Keratinocyte (primary cell): Measurements from ENCODE around the gene MYPN.
"Not testable (repeated sequence)": the region's sequence is repeated elsewhere in the genome, so short reads cannot be mapped to it uniquely, and the experiment has no call there.

ENCODE experiments used
- EZH2 ChIP-seq: IDR thresholded peaks from one replicate; pipeline ENCODE4 v1.6.1; 2012; ENCODE audit warnings: inconsistent platforms, mild to moderate bottlenecking, low read length, moderate library complexity
- TF ChIP-seq, protein P1 (sequence below), 3 experiments: IDR thresholded peaks in 1 of 3; conservative IDR thresholded peaks in 1 of 3; optimal IDR thresholded peaks in 1 of 3; 2 replicates in 2 of 3; 3 replicates in 1 of 3; pipeline versions ENCODE3 to v1.5.1; 2011; ENCODE audit warnings: low read length in 3 of 3, mild to moderate bottlenecking in 3 of 3, moderate library complexity in 2 of 3, control low read depth in 1 of 3, inconsistent platforms in 1 of 3; ENCODE audit not compliant: insufficient read depth in 2 of 3; ENCODE audit errors: extremely low read depth in 1 of 3

DNA sequence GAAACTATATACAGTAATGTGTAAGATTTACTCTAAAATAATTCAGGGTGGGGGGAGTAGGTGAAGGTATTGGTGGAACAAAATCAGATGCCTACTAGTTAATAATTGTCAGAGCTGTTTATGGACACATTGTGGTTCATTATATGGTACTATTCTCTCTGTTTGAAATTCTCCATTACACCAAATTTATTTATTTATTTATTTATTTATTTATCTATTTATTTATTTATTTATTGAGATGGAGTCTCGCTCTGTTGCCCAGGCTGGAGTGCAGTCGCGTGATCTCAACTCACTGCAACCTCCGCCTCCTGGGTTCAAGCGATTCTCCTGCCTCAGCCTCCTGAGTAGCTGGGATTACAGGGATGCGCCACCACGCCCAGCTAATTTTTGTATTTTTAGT lies 137.1 kb downstream of the MYPN start:
- TF ChIP-seq EZH2, result not testable (repeated sequence)
- TF ChIP-seq, protein P1, sequence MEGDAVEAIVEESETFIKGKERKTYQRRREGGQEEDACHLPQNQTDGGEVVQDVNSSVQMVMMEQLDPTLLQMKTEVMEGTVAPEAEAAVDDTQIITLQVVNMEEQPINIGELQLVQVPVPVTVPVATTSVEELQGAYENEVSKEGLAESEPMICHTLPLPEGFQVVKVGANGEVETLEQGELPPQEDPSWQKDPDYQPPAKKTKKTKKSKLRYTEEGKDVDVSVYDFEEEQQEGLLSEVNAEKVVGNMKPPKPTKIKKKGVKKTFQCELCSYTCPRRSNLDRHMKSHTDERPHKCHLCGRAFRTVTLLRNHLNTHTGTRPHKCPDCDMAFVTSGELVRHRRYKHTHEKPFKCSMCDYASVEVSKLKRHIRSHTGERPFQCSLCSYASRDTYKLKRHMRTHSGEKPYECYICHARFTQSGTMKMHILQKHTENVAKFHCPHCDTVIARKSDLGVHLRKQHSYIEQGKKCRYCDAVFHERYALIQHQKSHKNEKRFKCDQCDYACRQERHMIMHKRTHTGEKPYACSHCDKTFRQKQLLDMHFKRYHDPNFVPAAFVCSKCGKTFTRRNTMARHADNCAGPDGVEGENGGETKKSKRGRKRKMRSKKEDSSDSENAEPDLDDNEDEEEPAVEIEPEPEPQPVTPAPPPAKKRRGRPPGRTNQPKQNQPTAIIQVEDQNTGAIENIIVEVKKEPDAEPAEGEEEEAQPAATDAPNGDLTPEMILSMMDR (optimal IDR thresholded peaks at IDR 0.05 in 1 of 3, IDR thresholded peaks at IDR 0.05 in 1 of 3, conservative IDR thresholded peaks at IDR 0.05 in 1 of 3; ENCODE audit: extremely low read depth in 1 of 3, insufficient read depth in 2 of 3, low read length in 3 of 3), result not testable (repeated sequence)
